Fibroblast of lung (primary cell): Measurements from ENCODE around the gene TTK. TPM values are rescaled to one million over a fixed set of nuclear protein-coding genes. Genes with fewer than 3 reads are reported as not detected.
A peak's percentile ranks its signal among the peaks of the same experiment; 100 is the strongest.

ENCODE experiments used
- DNase-seq, 2 donors: peaks; one replicate each; pipeline versions ENCODE4 v3.0.0 to v3.0.0-alpha.2; 2010; ENCODE audit warnings: low read depth in 2 of 2
- H2AFZ ChIP-seq: 2 replicates; pipeline ENCODE4 v1.5.1; 2012; ENCODE audit warnings: low read length, control low read depth, inconsistent platforms
- H3K27ac ChIP-seq: 2 replicates; pipeline ENCODE4 v1.5.1; 2011; ENCODE audit warnings: low read length, control low read depth; ENCODE audit not compliant: insufficient read depth
- H3K27me3 ChIP-seq: 2 replicates; pipeline ENCODE4 v1.5.1; 2011; ENCODE audit warnings: mild to moderate bottlenecking, low read length; ENCODE audit not compliant: control insufficient read depth, insufficient read depth
- H3K36me3 ChIP-seq: 2 replicates; pipeline ENCODE4 v1.5.1; 2011; ENCODE audit warnings: low read length; ENCODE audit not compliant: control insufficient read depth, insufficient read depth
- H3K4me1 ChIP-seq: 2 replicates; pipeline ENCODE4 v1.5.1; 2011; ENCODE audit warnings: low read length; ENCODE audit not compliant: control insufficient read depth, insufficient read depth; ENCODE audit errors: extremely low read depth
- H3K4me2 ChIP-seq: 2 replicates; pipeline ENCODE4 v1.5.1; 2011; ENCODE audit warnings: low read length, control low read depth; ENCODE audit not compliant: insufficient read depth; ENCODE audit errors: extremely low read depth
- H3K4me3 ChIP-seq, 4 experiments: fragments of 200-600 bp in 1 of 4; sonication (generic) in 1 of 4; replicated peaks in 1 of 4; 2 replicates each; pipeline ENCODE4 v1.5.1; 2011 to 2016; ENCODE audit warnings: low read length in 4 of 4, low read depth in 3 of 4, mild to moderate bottlenecking in 3 of 4, control low read depth in 2 of 4, inconsistent platforms in 1 of 4, mixed read lengths in 1 of 4; ENCODE audit not compliant: insufficient read depth in 1 of 4; ENCODE audit errors: control extremely low read depth in 1 of 4
- H3K79me2 ChIP-seq: 2 replicates; pipeline ENCODE4 v1.5.1; 2012; ENCODE audit warnings: mild to moderate bottlenecking, low read length, inconsistent platforms; ENCODE audit not compliant: control insufficient read depth, insufficient read depth
- H3K9ac ChIP-seq: 2 replicates; pipeline ENCODE4 v1.5.1; 2011; ENCODE audit warnings: mild to moderate bottlenecking, low read length, control low read depth; ENCODE audit not compliant: insufficient read depth
- H3K9me3 ChIP-seq: 2 replicates; pipeline ENCODE4 v1.5.1; 2012; ENCODE audit warnings: low read depth, low read length; ENCODE audit not compliant: control insufficient read depth, insufficient read depth
- H4K20me1 ChIP-seq: 2 replicates; pipeline ENCODE4 v1.5.1; 2011; ENCODE audit warnings: low read length; ENCODE audit not compliant: control insufficient read depth, insufficient read depth; ENCODE audit errors: extremely low read depth
- CTCF ChIP-seq, 2 donors: IDR thresholded peaks in 1 of 2; conservative IDR thresholded peaks in 1 of 2; 1 replicate in 1 of 2; 2 replicates in 1 of 2; pipeline ENCODE4 v1.5.1; 2011 to 2012; ENCODE audit warnings: low read length in 2 of 2, control low read depth in 1 of 2, inconsistent platforms in 1 of 2, low read depth in 1 of 2, mild to moderate bottlenecking in 1 of 2
- EZH2 ChIP-seq: IDR thresholded peaks from 2 replicates; pipeline ENCODE4 v1.5.1; 2012; ENCODE audit warnings: low read length, control low read depth, mild to moderate bottlenecking; ENCODE audit errors: missing control alignments
- polyA plus RNA-seq, 2 donors: library from polyadenylated mRNA; depleted of rRNA in 1 of 2; stranded (reverse) in 1 of 2; unstranded in 1 of 2; fragments of >200 nt; gene quantifications; 2 replicates each; pipeline ENCODE4 v1.2.1, GENCODE V29; 2011 to 2012; ENCODE audit warnings: missing spikeins in 1 of 2
- total RNA-seq: library from RNA; depleted of rRNA; stranded (reverse); fragments of >200 nt; gene quantifications from 2 replicates; pipeline ENCODE4 v1.2.1, GENCODE V29; 2014

TTK gene
- total and polyA plus RNA-seq, 2 donors (not counting 1 experiment from before 2014, with no cell fraction given), result 4.9 to 6.1 TPM

GRCh38 chr6:80010288-80010687 lies 5.8 kb downstream of the TTK start:
- H3K79me2 ChIP-seq, result peaks cover 22% of the 10 kb centered on the region
- peak in 1 of 2 donors; percentile 7 for TF ChIP-seq CTCF (conservative IDR thresholded peaks at IDR 0.05 in 1 of 2, IDR thresholded peaks at IDR 0.05 in 1 of 2; ENCODE audit: low read depth in 1 of 2, low read length in 2 of 2)
- TF ChIP-seq EZH2, result no peak
- no peak overlapping the region for H2AFZ ChIP-seq
- no peaks in the 10 kb centered on the region for H3K27me3 ChIP-seq
- no peak overlapping the region for H3K4me3 ChIP-seq
- H3K27ac ChIP-seq, result no peak overlapping the region
- no peaks in the 10 kb centered on the region for H3K4me1 ChIP-seq
- H4K20me1 ChIP-seq, result no peaks in the 10 kb centered on the region
- no peak overlapping the region for H3K4me2 ChIP-seq
- no peak for DNase-seq
- no peak overlapping the region for H3K9ac ChIP-seq
- H3K9me3 ChIP-seq, result no peaks in the 10 kb centered on the region
- H3K36me3 ChIP-seq, result peaks cover 4% of the 10 kb centered on the region

- Histone ChIP-seq H3K36me3 (peaks cover 4% of the 10 kb centered on the region), H3K27me3 (no peaks in the 10 kb centered on the region), H3K27ac (no peak overlapping the region), H3K79me2 (no peaks in the 10 kb centered on the region), H2AFZ (no peak overlapping the region), H3K4me1 (no peaks in the 10 kb centered on the region), H4K20me1 (no peaks in the 10 kb centered on the region), H3K9me3 (no peaks in the 10 kb centered on the region), H3K4me2 (no peak overlapping the region), H3K4me3 (no peak overlapping the region), H3K9ac (no peak overlapping the region)
- DNase-seq, result no peak
- TF ChIP-seq EZH2 (no peak), CTCF (conservative IDR thresholded peaks at IDR 0.05 in 1 of 2, IDR thresholded peaks at IDR 0.05 in 1 of 2; ENCODE audit: low read depth in 1 of 2, low read length in 2 of 2) (no peak)
Measured at GRCh38 chr6:80015839-80016435, 11.5 kb downstream of the TTK start.

- TF ChIP-seq CTCF (conservative IDR thresholded peaks at IDR 0.05 in 1 of 2, IDR thresholded peaks at IDR 0.05 in 1 of 2; ENCODE audit: low read depth in 1 of 2, low read length in 2 of 2) (no peak), EZH2 (no peak)
- Histone ChIP-seq H3K79me2 (no peaks in the 10 kb centered on the region), H3K27ac (no peak overlapping the region), H3K4me3 (no peak overlapping the region), H3K36me3 (no peaks in the 10 kb centered on the region), H3K4me1 (no peaks in the 10 kb centered on the region), H2AFZ (peak overlapping the region; percentile 16), H3K27me3 (no peaks in the 10 kb centered on the region), H4K20me1 (no peaks in the 10 kb centered on the region), H3K9me3 (no peaks in the 10 kb centered on the region), H3K9ac (no peak overlapping the region), H3K4me2 (no peak overlapping the region)
- DNase-seq, result no peak
Measured at GRCh38 chr6:80020381-80021120, 16.1 kb downstream of the TTK start.
